T-cell (primary cell): ENCODE measurements around the gene NWD2. TPM values are rescaled to one million over a fixed set of nuclear protein-coding genes. Genes with fewer than 3 reads are reported as not detected.

Source experiments
- ATAC-seq, 4 experiments: fragments of 200-7000 bp in 3 of 4; fragments of 150-1000 bp in 1 of 4; cut with Tn5 transposase; replicated peaks in 1 of 4; 1 replicate in 3 of 4; 2 replicates in 1 of 4; pipeline ENCODE4 v1.10.0; 2021; ENCODE audit warnings: moderate library complexity in 3 of 4, mild to moderate bottlenecking in 2 of 4, moderate number of reproducible peaks in 1 of 4
- CTCF ChIA-PET, 2 donors: fragments of 300-600 bp; sonication (Branson Sonifier 250); formaldehyde crosslinking; loops; one replicate each; lab custom pipeline; 2022; ENCODE audit warnings: antibody characterized with exemption in 2 of 2; lab: Charles Lee
- POLR2A ChIA-PET, 2 donors: fragments of 300-600 bp; sonication (Branson Sonifier 250); formaldehyde crosslinking; loops; one replicate each; lab custom pipeline; 2022; ENCODE audit warnings: antibody characterized with exemption in 2 of 2; lab: Charles Lee
- DNase-seq, 35 experiments: peaks; one replicate each; pipeline versions ENCODE4 v3.0.0 to v3.0.0-alpha.2; 2013 to 2023
- H3K27ac ChIP-seq: one replicate; pipeline ENCODE4 v1.5.1; 2013; ENCODE audit warnings: low read length
- H3K27me3 ChIP-seq, 2 experiments: replicated peaks in 1 of 2; 1 replicate in 1 of 2; 2 replicates in 1 of 2; pipeline versions ENCODE4 v1.6.1 to v1.7.0; 2013; ENCODE audit warnings: low read length in 1 of 2, mixed read lengths in 1 of 2; ENCODE audit not compliant: control insufficient read depth in 2 of 2, insufficient read depth in 2 of 2; ENCODE audit errors: extremely low read depth in 1 of 2
- H3K36me3 ChIP-seq, 2 donors: 1 replicate in 1 of 2; 2 replicates in 1 of 2; pipeline versions ENCODE4 v1.6.1 to v1.7.0; 2013; ENCODE audit warnings: low read length in 1 of 2; ENCODE audit not compliant: control insufficient read depth in 2 of 2, insufficient read depth in 1 of 2; ENCODE audit errors: extremely low read depth in 1 of 2
- H3K4me1 ChIP-seq, 2 experiments: 1 replicate in 1 of 2; 2 replicates in 1 of 2; pipeline versions ENCODE4 v1.6.1 to v1.7.0; 2013; ENCODE audit warnings: low read length in 2 of 2, mixed read lengths in 1 of 2; ENCODE audit not compliant: insufficient read depth in 2 of 2, control insufficient read depth in 1 of 2; ENCODE audit errors: extremely low read depth in 1 of 2
- H3K4me3 ChIP-seq, 2 donors: 1 replicate in 1 of 2; 2 replicates in 1 of 2; pipeline versions ENCODE4 v1.5.1 to v1.7.0; 2013; ENCODE audit warnings: mild to moderate bottlenecking in 2 of 2, low read length in 1 of 2, moderate library complexity in 1 of 2; ENCODE audit not compliant: control insufficient read depth in 1 of 2; ENCODE audit errors: extremely low read depth in 1 of 2
- H3K9me3 ChIP-seq: 2 replicates; pipeline ENCODE4 v1.7.0; 2013
- H3K27ac Mint-ChIP-seq, 2 donors: one replicate each; pipeline ENCODE4 v1.8.0; 2020 to 2021; ENCODE audit warnings: mild to moderate bottlenecking in 2 of 2, mixed read lengths in 2 of 2
- H3K27me3 Mint-ChIP-seq, 2 donors: one replicate each; pipeline ENCODE4 v1.8.0; 2021 to 2022; ENCODE audit warnings: mixed read lengths in 2 of 2
- H3K36me3 Mint-ChIP-seq: one replicate; pipeline ENCODE4 v1.8.0; 2021; ENCODE audit warnings: mixed read lengths
- H3K4me1 Mint-ChIP-seq, 3 donors: one replicate each; pipeline ENCODE4 v1.8.0; 2020 to 2022; ENCODE audit warnings: mixed read lengths in 3 of 3, mild to moderate bottlenecking in 1 of 3
- H3K4me3 Mint-ChIP-seq, 3 donors: one replicate each; pipeline ENCODE4 v1.8.0; 2020 to 2022; ENCODE audit warnings: mild to moderate bottlenecking in 3 of 3, mixed read lengths in 3 of 3, moderate library complexity in 3 of 3
- H3K9me3 Mint-ChIP-seq, 3 donors: one replicate each; pipeline ENCODE4 v1.8.0; 2020 to 2022; ENCODE audit warnings: mixed read lengths in 3 of 3
- WGBS: methylation state at CpG from one replicate; pipeline ENCODE4 v1.1.5; 2013; ENCODE audit warnings: missing lambda C conversion rate; ENCODE audit not compliant: insufficient coverage; 5-methylcytosine and 5-hydroxymethylcytosine counted together
- total RNA-seq, 35 experiments: library from RNA in 6 of 35; stranded (reverse) in 6 of 35; fragments of 120-200 nt in 1 of 35; gene quantifications; one replicate each; pipeline versions ENCODE4 v1.2.1 to v1.2.4 and lab custom pipeline; 2013 to 2026

NWD2 gene
- total RNA-seq, 5 donors from 2014 or later (not counting 1 experiment from before 2014, with no cell fraction given) = not detected

- H3K36me3 ChIP-seq = no peaks in the 10 kb centered on the region
- Mint-ChIP-seq H3K27ac (no peak overlapping the region), H3K9me3 (no peaks in the 10 kb centered on the region), H3K4me3 (no peak overlapping the region), H3K36me3 (no peaks in the 10 kb centered on the region), H3K4me1 (no peaks in the 10 kb centered on the region), H3K27me3 (peaks cover 9 to 16% of the 10 kb centered on the region in 2 donors)
- ATAC-seq (no peak), DNase-seq (peak in 4 of 35 experiments; percentile 0 to 32 (median 4))
- WGBS = 56% methylated on average over 2 of the region's 7 CpGs
- H3K4me1 ChIP-seq = no peaks in the 10 kb centered on the region
- CTCF ChIA-PET = no interaction called here
- H3K9me3 ChIP-seq = no peaks in the 10 kb centered on the region
- POLR2A ChIA-PET = no interaction called here
- no peak overlapping the region for H3K27ac ChIP-seq
- H3K27me3 ChIP-seq = peaks cover 0 to 6% of the 10 kb centered on the region in 2 experiments
- H3K4me3 ChIP-seq = no peak overlapping the region
These were observed 139.2 kb downstream of the NWD2 start for GRCh38 chr4:37383579-37384229.

DNA sequence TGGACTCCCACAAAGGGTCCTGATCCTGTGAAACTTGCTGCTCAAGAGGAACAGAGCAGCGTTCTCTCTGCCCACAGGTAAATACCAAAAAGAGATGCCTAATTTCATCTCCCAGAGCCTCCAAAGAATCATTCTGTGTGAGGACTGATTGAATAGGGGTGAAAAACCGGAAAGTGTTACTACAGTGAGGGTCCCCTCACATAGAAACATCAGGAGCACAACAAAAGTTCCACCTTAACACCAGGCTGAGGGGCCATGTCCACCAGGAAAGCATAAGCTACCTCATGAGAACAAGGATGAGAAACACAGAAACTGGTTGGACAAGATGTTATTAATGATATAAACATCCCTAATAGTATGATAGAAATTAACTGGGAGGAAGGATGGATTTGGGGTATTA is 140.9 kb downstream of the NWD2 start:
- Mint-ChIP-seq H3K4me3 (no peak overlapping the region), H3K27ac (no peak overlapping the region), H3K27me3 (peaks cover 6 to 13% of the 10 kb centered on the region in 2 donors), H3K36me3 (no peaks in the 10 kb centered on the region), H3K9me3 (no peaks in the 10 kb centered on the region), H3K4me1 (no peaks in the 10 kb centered on the region)
- Histone ChIP-seq H3K36me3 (no peaks in the 10 kb centered on the region), H3K4me1 (no peaks in the 10 kb centered on the region), H3K9me3 (no peaks in the 10 kb centered on the region), H3K27ac (no peak overlapping the region), H3K4me3 (no peak overlapping the region), H3K27me3 (peaks cover 0 to 12% of the 10 kb centered on the region in 2 experiments)
- DNase-seq (no peak), ATAC-seq (no peak)
- CTCF ChIA-PET = interaction anchor here in 1 of 2 donors (0.6 kb wide), 1 partner anchor 57 kb away, joined by 3 read pairs; no protein-coding TSS in a partner anchor
- no CpG with 5 or more reads among the region's 2 CpGs for WGBS
- POLR2A ChIA-PET = no interaction called here

DNA sequence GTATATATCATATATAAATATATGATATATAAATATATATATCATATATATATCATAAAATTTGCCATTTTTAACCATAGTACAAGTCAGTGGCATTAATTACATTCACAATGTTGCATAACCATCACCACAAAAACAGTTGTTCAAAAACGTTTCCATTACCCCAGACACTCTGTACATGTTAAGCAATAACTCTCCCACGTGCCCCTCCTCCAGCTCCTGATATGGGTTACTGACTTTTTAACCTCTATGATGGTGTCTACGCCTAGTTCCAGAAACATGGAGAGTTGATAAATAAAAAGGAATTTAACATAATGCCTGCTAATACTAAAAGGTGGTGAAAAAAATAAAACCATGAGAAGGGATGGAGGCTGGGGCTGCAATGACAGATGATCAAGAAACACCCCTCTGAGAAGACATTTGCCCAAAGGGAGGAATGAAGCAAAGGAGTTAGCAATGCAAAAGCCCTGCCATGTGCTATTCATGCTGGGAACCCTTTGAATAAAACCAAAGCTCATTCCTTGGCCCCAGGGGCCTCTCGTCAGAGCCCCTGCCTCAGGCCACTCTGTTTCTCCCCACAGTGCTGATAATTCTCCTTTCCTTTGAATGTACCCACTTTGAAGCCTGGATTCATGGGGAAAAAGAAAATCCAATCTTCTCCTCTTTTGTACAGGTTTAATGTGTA is 144.3 kb downstream of the NWD2 start:
- H3K27me3 ChIP-seq = peaks cover 0 to 11% of the 10 kb centered on the region in 2 experiments
- ATAC-seq (no peak), DNase-seq (no peak)
- Mint-ChIP-seq H3K36me3 (no peaks in the 10 kb centered on the region), H3K4me1 (no peaks in the 10 kb centered on the region), H3K9me3 (no peaks in the 10 kb centered on the region), H3K27ac (no peak overlapping the region), H3K4me3 (no peak overlapping the region), H3K27me3 (peaks cover 3 to 6% of the 10 kb centered on the region in 2 donors)
- H3K4me1 ChIP-seq = no peaks in the 10 kb centered on the region
- POLR2A ChIA-PET = no interaction called here
- H3K36me3 ChIP-seq = no peaks in the 10 kb centered on the region
- WGBS = 50% methylated on average over 2 of the region's 4 CpGs
- no peak overlapping the region for H3K27ac ChIP-seq
- H3K9me3 ChIP-seq = no peaks in the 10 kb centered on the region
- CTCF ChIA-PET = no interaction called here
- H3K4me3 ChIP-seq = no peak overlapping the region

- Mint-ChIP-seq H3K36me3 (no peaks in the 10 kb centered on the region), H3K4me1 (no peaks in the 10 kb centered on the region), H3K9me3 (no peaks in the 10 kb centered on the region), H3K4me3 (no peak overlapping the region), H3K27ac (no peak overlapping the region), H3K27me3 (peaks cover 3 to 6% of the 10 kb centered on the region in 2 donors)
- 83% methylated on average over 1 of the region's 7 CpGs for WGBS
- Histone ChIP-seq H3K27ac (no peak overlapping the region), H3K4me3 (no peak overlapping the region), H3K4me1 (no peaks in the 10 kb centered on the region), H3K36me3 (no peaks in the 10 kb centered on the region), H3K9me3 (no peaks in the 10 kb centered on the region), H3K27me3 (peaks cover 0 to 11% of the 10 kb centered on the region in 2 experiments)
- ATAC-seq = no peak
- POLR2A ChIA-PET = no interaction called here
- CTCF ChIA-PET = no interaction called here
- no peak for DNase-seq
These were observed 144.8 kb downstream of the NWD2 start for GRCh38 chr4:37389366-37389765.

DNA sequence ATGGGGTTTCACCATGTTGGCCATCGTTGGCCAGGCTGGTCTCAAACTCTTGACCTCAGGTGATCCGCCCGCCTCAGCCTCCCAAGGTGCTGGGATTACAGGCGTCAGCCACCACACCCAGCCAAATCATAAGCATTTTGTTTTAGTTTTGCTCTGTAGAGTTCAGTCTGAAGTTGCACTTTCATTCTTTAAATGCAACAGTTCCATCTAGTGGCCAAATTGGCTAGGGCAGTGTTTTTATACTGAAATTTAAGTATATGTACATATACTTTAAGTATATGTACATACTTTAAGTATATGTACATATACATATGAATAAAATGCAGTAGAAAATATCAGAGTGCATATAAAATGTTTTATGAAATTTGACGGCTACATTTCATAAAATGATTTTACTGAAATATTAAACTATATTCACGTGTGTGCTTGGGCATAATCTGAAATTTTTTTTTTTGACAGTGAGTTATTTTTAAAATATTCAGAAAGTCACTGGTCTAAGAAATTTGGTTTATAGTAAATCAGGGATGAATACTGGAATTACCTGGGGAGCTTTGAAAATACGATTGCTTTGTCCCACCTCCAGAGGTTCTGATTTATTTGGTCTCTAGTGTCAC is 145.5 kb downstream of the NWD2 start:
- H3K4me1 ChIP-seq = no peaks in the 10 kb centered on the region
- H3K36me3 Mint-ChIP-seq = no peaks in the 10 kb centered on the region
- H3K4me3 Mint-ChIP-seq = no peak overlapping the region
- H3K27ac ChIP-seq = no peak overlapping the region
- H3K9me3 Mint-ChIP-seq = no peaks in the 10 kb centered on the region
- peaks cover 5 to 9% of the 10 kb centered on the region in 2 donors for H3K27me3 Mint-ChIP-seq
- ChIA-PET POLR2A (interaction anchor here in 1 of 2 donors (0.6 kb wide), 1 partner anchor 96 kb away, joined by 3 read pairs; no protein-coding TSS in a partner anchor), CTCF (no interaction called here)
- DNase-seq = peak in 6 of 35 experiments; percentile 5 to 48 (median 8)
- H3K27me3 ChIP-seq = peaks cover 0 to 11% of the 10 kb centered on the region in 2 experiments
- no peaks in the 10 kb centered on the region for H3K36me3 ChIP-seq
- 33% methylated on average over 1 of the region's 7 CpGs for WGBS
- H3K4me3 ChIP-seq = no peak overlapping the region
- no peaks in the 10 kb centered on the region for H3K4me1 Mint-ChIP-seq
- H3K27ac Mint-ChIP-seq = no peak overlapping the region
- no peak for ATAC-seq
- no peaks in the 10 kb centered on the region for H3K9me3 ChIP-seq

DNA sequence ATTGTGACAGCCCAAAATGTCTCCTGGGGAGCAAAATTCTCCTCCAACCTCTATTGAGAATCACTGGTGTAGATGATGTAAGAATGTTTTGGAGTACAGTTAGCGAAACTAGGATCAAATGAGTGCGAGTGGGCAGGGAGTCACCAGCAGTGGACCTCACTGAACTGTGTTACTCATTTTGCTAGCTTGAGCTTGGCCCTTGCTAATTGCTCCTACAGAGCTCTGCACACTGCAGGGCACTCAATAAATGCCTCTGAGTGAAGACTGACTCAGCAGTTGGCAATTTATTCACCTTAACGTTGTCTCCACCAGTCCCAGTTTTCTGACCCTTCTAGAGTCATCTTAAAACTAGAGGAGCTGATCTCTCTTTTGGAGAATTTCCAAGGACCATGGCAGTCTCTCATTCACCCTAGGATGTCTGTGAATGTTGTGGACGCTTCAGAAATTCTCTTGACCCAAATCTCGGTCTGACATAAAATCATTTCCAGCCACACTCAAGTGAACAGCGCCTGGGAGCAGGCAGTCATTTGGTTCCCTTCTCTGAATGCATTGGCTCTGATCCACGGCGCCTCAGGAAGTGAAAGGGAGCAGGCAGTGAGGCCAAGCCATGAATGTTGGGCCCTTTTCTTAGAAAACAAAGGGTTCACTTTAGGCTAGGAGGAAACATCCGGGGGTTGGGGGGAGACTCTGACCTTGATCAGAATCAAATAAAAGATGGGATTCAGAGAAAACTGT is 148.1 kb downstream of the NWD2 start:
- CTCF ChIA-PET = no interaction called here
- 28% methylated on average over 4 of the region's 9 CpGs for WGBS
- ATAC-seq (no peak), DNase-seq (no peak)
- H3K27me3 Mint-ChIP-seq = peaks cover 11 to 19% of the 10 kb centered on the region in 2 donors
- POLR2A ChIA-PET = no interaction called here
- H3K9me3 Mint-ChIP-seq = no peaks in the 10 kb centered on the region
- no peaks in the 10 kb centered on the region for H3K4me1 Mint-ChIP-seq
- no peak overlapping the region for H3K27ac Mint-ChIP-seq
- Histone ChIP-seq H3K27me3 (peaks cover 0 to 14% of the 10 kb centered on the region in 2 experiments), H3K27ac (no peak overlapping the region), H3K36me3 (no peaks in the 10 kb centered on the region), H3K4me3 (no peak overlapping the region), H3K9me3 (no peaks in the 10 kb centered on the region), H3K4me1 (no peaks in the 10 kb centered on the region)
- H3K4me3 Mint-ChIP-seq = no peak overlapping the region
- H3K36me3 Mint-ChIP-seq = no peaks in the 10 kb centered on the region
